ENCODE measurements around the gene ST3GAL5.
A peak's percentile ranks its signal among the peaks of the same experiment; 100 is the strongest.

Gene ST3GAL5

DNA sequence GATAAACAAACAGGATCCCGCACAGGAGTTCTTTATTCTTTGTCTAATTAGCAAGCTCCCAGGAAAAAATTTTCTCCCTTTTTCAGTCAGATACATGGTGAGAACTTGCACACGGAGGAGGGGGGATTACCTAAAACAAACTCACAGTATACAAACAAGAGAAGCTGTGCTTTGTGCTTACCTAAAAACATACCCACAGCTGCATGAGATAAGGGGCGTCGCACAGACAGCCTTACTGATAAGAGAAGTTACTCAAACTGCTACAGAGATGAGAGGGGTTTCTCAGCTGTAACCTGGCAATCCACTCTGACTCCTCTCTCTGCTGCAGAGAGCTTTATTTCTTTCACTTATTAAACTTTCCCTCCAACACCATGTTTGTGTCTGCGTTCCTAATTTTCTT lies 32.9 kb upstream of the ST3GAL5 start:
- no peak for DNase-seq (ENCODE audit: low read depth, low spot score)
- Histone ChIP-seq H3K9ac (ENCODE audit: insufficient read length) (no peak overlapping the region), H3K9me3 (ENCODE audit: low read depth, low read length) (no peaks in the 10 kb centered on the region), H3K4me3 (no peak overlapping the region), H3K36me3 (ENCODE audit: insufficient read depth, low read length) (no peaks in the 10 kb centered on the region), H3K27ac (no peak overlapping the region)
- TF ChIP-seq FOXP2 (optimal IDR thresholded peaks at IDR 0.05; ENCODE audit: control extremely low read depth, extremely low read length, insufficient read depth) (no peak), POLR2AphosphoS5 (IDR thresholded peaks at IDR 0.05; ENCODE audit: borderline replicate concordance, low read depth, low read length) (no peak), EZH2 (IDR thresholded peaks at IDR 0.05) (no peak)

DNA sequence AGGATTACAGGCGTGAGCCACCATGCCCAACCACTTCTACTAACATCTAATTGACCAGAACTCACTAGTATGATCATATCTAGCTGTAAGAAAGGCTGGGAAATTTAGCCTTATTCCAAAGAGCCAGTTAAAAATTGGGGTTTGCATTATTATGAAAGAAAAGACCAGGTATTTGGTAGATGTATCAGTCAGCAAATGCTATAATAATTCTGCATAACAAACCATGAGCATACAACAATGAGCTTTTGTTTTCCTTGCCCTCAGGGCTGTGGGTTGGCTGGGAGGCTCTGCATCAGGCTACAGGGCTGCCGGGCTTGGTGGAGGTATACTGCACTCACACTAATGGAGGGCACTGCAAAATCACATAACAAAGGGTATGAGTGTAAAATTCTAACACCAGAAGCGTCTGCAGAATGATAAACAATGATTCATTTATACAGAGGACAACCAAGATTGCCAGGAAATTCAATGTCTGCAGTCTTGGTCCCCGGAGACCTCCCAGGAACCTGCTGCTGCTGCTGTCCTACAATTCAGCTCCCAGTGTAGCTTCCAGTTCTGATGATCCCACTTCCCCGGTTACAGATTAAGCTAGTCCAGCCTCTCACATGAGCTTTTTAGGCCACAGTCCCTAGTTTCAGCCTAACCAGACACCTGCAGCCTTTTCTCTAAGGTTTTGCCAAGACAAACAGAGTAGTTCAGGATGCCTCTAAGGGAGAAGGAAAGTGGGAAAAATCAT lies 32.2 kb upstream of the ST3GAL5 start:
- no peak overlapping the region for H3K27ac ChIP-seq

DNA sequence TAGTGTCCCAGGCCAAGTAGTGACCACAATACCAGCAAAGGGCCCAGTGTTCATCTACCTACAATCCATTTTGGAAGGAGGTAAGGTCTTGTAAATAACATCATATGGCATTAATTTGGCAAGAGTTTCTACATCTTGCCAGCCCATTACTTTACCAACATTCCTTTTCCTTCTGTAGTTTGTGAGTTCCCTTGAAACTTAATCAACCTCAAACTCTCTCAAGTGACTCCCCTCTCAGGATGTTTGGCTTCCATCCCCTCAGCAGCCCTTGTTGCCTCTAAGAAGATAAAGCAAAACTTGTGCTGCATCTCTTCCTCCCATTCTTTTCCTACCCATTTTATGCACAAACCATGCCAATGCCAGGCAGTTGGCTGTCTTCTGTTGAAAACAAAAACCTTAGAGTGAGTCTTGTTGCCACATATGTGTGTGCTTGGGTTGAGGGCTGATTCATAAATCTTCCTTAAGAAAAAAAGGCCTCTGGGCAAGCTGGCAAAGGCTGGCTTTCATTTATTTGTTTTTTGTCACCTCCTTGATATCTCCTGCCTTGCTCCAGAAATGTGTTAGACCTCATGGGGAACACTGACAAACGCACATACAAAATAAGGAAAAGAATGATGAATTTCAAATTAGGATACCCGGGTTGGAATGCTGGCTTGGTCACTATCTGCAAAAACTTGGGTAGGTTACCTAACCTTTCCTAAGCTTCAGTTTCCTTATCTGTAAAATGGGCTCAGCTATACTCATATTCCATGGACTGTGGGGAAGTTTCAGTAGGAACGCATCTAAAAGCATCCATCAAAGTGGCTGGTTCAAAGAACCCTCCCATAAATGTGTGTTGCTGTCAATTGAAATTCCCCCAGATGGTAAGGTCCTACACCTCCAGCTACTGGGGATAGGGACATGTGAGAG lies 29.4 kb upstream of the ST3GAL5 start:
- H3K36me3 ChIP-seq (ENCODE audit: insufficient read depth, low read length): no peaks in the 10 kb centered on the region
- DNase-seq (ENCODE audit: low read depth, low spot score): no peak
- no peak overlapping the region for H3K27ac ChIP-seq
- H3K9ac ChIP-seq (ENCODE audit: insufficient read length): no peak overlapping the region
- no peak overlapping the region for H3K4me3 ChIP-seq
- no peak for TF ChIP-seq EZH2 (IDR thresholded peaks at IDR 0.05)
- no peak for TF ChIP-seq POLR2AphosphoS5 (IDR thresholded peaks at IDR 0.05; ENCODE audit: borderline replicate concordance, low read depth, low read length)
- no peak for TF ChIP-seq FOXP2 (optimal IDR thresholded peaks at IDR 0.05; ENCODE audit: control extremely low read depth, extremely low read length, insufficient read depth)
- no peaks in the 10 kb centered on the region for H3K9me3 ChIP-seq (ENCODE audit: low read depth, low read length)

More for the DNA sequence above, 32.2 kb upstream of the ST3GAL5 start:
- H3K9ac ChIP-seq (ENCODE audit: insufficient read length): no peak overlapping the region
- H3K36me3 ChIP-seq (ENCODE audit: insufficient read depth, low read length): no peaks in the 10 kb centered on the region
- no peak for TF ChIP-seq EZH2 (IDR thresholded peaks at IDR 0.05)
- TF ChIP-seq FOXP2 (optimal IDR thresholded peaks at IDR 0.05; ENCODE audit: control extremely low read depth, extremely low read length, insufficient read depth): no peak
- H3K9me3 ChIP-seq (ENCODE audit: low read depth, low read length): no peaks in the 10 kb centered on the region
- no peak for DNase-seq (ENCODE audit: low read depth, low spot score)
- no peak overlapping the region for H3K4me3 ChIP-seq

DNA sequence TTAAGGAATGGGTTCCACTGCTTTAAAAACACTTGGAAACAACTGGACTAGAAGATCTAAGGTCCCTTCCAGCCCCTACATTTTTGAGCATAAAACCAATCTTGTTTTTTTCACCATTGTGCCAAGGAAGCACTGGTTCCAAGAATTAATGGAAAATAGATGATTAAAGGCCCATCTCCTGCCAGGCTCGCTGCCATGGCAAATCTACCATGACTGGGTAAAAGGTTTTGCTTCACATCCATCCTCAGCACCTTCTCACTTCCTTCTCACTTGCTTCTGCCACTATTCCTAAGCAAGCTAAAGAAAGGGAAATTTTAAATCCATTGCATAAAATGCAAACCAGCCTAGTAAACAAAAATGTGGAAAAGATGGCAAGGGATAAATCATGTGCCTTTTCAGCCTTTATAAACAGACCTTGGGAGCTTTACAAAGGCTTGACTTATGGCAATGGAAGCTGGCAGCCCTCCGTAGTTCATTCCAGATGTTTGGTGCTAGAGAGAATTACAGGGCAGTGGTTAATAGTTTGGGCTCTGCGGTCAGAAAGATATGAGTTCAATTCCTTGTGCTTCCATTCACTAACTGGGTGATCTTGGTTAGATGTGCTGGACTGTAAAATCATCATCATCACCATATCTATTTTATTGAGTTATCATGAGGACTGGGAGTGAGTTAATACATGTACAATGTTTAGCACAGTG lies 27.0 kb upstream of the ST3GAL5 start:
- Histone ChIP-seq H3K4me3 (no peak overlapping the region), H3K36me3 (ENCODE audit: insufficient read depth, low read length) (no peaks in the 10 kb centered on the region), H3K9ac (ENCODE audit: insufficient read length) (no peak overlapping the region), H3K27ac (no peak overlapping the region), H3K9me3 (ENCODE audit: low read depth, low read length) (no peaks in the 10 kb centered on the region)
- DNase-seq (ENCODE audit: low read depth, low spot score): no peak
- TF ChIP-seq POLR2AphosphoS5 (IDR thresholded peaks at IDR 0.05; ENCODE audit: borderline replicate concordance, low read depth, low read length) (no peak), FOXP2 (optimal IDR thresholded peaks at IDR 0.05; ENCODE audit: control extremely low read depth, extremely low read length, insufficient read depth) (no peak), EZH2 (IDR thresholded peaks at IDR 0.05) (no peak)

DNA sequence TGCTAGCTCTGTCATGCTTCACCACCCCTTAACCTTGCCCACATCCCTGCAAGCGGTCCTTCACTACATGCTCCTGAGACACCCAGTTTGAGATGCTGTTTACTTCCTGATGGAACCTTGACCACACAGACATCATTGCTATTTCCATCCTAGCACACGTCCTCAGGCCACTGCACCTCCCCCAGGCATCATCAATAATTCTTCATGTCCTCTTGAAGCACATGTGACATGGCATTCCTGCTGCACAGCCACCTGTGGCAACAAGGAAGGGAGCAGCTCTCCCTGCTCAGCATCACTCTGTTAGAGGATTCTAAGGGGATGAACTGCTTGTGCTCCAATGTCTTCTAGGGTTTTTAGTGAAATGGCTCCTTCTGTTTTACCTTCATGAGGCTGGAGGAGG lies 26.1 kb upstream of the ST3GAL5 start:
- no peak overlapping the region for H3K9ac ChIP-seq (ENCODE audit: insufficient read length)
- no peak for TF ChIP-seq FOXP2 (optimal IDR thresholded peaks at IDR 0.05; ENCODE audit: control extremely low read depth, extremely low read length, insufficient read depth)
- DNase-seq (ENCODE audit: low read depth, low spot score): no peak
- no peak overlapping the region for H3K27ac ChIP-seq
- no peak overlapping the region for H3K4me3 ChIP-seq
- no peaks in the 10 kb centered on the region for H3K9me3 ChIP-seq (ENCODE audit: low read depth, low read length)
- H3K36me3 ChIP-seq (ENCODE audit: insufficient read depth, low read length): no peaks in the 10 kb centered on the region

DNA sequence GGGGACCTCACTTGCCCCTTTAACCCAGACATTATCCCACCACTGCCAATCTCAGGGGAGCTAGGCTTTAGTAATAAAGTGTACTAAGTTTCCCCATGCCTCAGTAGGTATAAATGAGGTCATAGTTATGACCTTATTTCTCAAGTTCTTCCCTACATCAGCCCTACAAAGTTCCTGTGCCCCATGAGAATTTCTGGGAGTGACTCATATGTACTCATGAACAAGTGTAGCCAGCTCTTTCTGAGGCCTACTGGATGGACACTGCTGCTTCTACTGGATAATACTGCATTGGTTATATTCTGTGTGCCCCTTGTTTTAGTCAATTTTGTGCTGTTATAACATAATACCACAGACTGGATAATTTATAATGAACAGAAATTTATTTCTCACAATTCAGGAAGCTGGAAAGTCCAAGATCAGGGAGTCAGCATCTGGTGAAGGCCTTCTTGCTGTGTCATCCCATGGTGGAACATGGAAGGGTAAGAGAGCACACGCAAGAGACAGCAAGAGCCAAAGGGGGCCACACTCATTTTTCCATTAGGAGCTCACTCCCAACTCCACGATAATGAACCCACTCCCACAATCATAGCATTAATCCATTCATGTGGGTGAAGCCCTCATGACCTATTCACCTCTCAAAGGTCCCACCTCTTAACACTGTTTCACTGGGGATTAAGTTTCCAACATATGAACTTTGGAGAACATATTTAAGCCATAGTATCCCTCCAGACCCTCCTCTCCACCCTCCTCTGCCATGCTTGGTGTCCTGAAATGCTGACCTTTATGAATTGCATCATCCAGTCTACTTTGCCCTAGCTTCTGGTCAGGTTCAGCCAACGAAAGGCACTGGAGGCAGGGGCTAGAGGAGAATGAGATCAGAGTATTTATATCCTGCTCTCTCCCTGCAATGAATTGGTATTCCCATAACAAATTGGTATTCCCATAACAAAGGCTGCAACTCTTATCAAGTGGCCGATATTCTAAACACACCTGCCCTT lies 25.4 kb upstream of the ST3GAL5 start:
- no peaks in the 10 kb centered on the region for H3K36me3 ChIP-seq (ENCODE audit: insufficient read depth, low read length)
- no peak for DNase-seq (ENCODE audit: low read depth, low spot score)
- no peaks in the 10 kb centered on the region for H3K9me3 ChIP-seq (ENCODE audit: low read depth, low read length)
- TF ChIP-seq FOXP2 (optimal IDR thresholded peaks at IDR 0.05; ENCODE audit: control extremely low read depth, extremely low read length, insufficient read depth): no peak
- TF ChIP-seq POLR2AphosphoS5 (IDR thresholded peaks at IDR 0.05; ENCODE audit: borderline replicate concordance, low read depth, low read length): no peak
- no peak overlapping the region for H3K9ac ChIP-seq (ENCODE audit: insufficient read length)
- no peak overlapping the region for H3K27ac ChIP-seq
- no peak overlapping the region for H3K4me3 ChIP-seq

DNA sequence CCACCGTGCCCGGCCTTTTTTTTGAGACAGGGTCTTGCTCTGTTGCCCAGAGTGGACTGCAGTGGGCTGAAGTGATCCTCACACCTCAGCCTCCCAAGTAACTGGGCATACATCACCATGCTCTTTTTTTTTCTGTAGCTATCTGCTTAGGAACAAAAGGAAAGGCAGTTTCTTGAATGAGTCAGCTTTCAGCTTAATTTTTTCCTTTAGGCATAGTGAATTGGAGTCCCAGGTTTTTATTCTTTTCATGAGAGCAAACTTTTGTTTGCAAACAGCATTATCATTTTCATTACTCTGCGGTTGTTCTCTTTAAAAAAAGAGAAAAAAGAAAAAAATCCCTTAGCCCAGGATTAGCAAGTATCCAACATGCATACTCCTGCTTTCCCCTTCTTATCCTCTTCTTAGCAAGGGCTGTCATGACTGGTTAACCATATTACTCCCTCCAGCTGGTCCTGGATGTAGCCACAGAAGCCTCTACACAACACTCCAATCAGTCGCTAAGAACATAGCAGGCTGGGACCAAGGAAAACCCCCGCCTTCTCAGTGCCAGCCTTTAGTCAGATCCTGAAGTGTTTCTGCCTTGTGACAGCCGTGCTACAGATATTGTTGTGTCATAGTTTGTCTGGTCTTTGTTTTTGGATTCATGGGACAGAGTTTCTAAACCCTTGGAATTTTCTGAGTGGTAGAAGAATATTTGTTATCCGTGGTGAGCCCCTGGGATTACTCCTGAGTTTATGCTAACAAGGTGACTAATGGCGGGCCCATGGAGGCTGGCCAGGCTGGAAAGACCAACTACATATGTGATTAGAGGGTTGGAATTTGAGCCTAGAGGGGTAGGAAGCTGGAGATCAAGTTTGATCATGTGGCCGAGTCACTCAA lies 23.3 kb upstream of the ST3GAL5 start:
- TF ChIP-seq FOXP2 (optimal IDR thresholded peaks at IDR 0.05; ENCODE audit: control extremely low read depth, extremely low read length, insufficient read depth) (no peak), POLR2AphosphoS5 (IDR thresholded peaks at IDR 0.05; ENCODE audit: borderline replicate concordance, low read depth, low read length) (no peak), EZH2 (IDR thresholded peaks at IDR 0.05) (no peak)
- peak overlapping the region; percentile 58; the same call in 1 of the 2 replicates for H3K27ac ChIP-seq

More for the DNA sequence above, 23.3 kb upstream of the ST3GAL5 start:
- DNase-seq (ENCODE audit: low read depth, low spot score): no peak
- H3K36me3 ChIP-seq (ENCODE audit: insufficient read depth, low read length): no peaks in the 10 kb centered on the region
- no peaks in the 10 kb centered on the region for H3K9me3 ChIP-seq (ENCODE audit: low read depth, low read length)
- H3K4me3 ChIP-seq: no peak overlapping the region
- H3K9ac ChIP-seq (ENCODE audit: insufficient read length): no peak overlapping the region

All from SK-N-MC (cell line).